ENCODE measurements around the gene NCF4. TPM values are rescaled to one million over a fixed set of nuclear protein-coding genes. Genes with fewer than 3 reads are reported as not detected.
A peak's percentile ranks its signal among the peaks of the same experiment; 100 is the strongest.

The NCF4 gene
- total RNA-seq, 1 donor from 2014 or later: not detected

DNA sequence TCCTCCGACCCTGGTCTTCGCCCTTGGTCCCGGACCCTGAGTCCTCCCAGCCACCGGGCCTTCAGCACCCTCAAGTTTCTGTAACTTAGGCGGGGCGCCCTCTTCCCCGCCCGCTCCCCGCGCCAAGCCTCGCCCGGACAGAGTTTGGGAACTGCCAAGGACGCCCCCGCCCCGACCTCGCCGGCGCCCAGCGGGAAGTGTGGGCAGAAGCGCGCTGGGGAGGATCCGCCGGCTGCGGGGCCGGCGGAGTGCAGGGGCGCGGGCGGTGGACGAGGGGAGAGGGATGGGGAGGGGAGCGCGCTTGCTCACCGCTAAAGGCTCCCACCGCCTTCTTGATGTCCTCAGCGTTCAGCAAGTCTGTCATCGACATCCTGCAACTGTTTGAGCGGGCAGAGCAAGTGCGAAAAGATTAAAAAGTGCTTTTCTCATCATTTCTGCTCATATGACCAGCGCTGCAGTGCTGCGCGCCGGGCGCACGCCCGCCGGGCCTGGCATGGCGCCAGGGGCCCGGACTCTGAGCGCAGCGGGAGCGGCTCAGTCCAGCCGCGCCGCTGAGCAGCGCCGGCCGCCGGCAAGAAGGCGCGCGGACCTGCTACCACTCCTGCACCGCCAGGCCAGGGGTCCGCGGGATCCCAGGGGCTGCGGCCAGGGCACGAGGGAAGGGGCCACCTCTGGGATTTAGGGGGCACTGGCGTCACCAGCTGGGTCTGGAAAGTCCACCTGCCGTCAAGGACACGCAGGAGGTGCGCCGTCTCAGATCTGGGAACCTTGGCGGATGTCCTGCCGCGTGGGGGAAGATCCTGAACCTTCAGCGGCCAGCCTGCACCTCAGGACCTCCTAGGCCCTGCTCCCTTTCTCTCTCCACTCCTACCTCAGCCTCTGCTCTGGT lies 43.9 kb upstream of the NCF4 start, which contains the start of gene PVALB:
Gene PVALB (minus strand): TSS at position 400 of the 889 bp plus-strand sequence. CDS start 30 bp downstream, at position 370.
- TF ChIP-seq, protein P1, sequence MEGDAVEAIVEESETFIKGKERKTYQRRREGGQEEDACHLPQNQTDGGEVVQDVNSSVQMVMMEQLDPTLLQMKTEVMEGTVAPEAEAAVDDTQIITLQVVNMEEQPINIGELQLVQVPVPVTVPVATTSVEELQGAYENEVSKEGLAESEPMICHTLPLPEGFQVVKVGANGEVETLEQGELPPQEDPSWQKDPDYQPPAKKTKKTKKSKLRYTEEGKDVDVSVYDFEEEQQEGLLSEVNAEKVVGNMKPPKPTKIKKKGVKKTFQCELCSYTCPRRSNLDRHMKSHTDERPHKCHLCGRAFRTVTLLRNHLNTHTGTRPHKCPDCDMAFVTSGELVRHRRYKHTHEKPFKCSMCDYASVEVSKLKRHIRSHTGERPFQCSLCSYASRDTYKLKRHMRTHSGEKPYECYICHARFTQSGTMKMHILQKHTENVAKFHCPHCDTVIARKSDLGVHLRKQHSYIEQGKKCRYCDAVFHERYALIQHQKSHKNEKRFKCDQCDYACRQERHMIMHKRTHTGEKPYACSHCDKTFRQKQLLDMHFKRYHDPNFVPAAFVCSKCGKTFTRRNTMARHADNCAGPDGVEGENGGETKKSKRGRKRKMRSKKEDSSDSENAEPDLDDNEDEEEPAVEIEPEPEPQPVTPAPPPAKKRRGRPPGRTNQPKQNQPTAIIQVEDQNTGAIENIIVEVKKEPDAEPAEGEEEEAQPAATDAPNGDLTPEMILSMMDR (IDR thresholded peaks at IDR 0.05; ENCODE audit: insufficient read depth, low read length, severe bottlenecking): no peak
- Histone ChIP-seq H3K36me3 (ENCODE audit: control insufficient read depth, insufficient read depth, low read length) (no peaks in the 10 kb centered on the region), H3K27me3 (ENCODE audit: control insufficient read depth, insufficient read depth, low read length) (peaks cover 36% of the 10 kb centered on the region), H3K4me3 (ENCODE audit: low read depth, low read length) (no peak within 1 kb of the TSS)
- DNase-seq (ENCODE audit: low read depth): no peak
- FAIRE-seq: no peak

DNA sequence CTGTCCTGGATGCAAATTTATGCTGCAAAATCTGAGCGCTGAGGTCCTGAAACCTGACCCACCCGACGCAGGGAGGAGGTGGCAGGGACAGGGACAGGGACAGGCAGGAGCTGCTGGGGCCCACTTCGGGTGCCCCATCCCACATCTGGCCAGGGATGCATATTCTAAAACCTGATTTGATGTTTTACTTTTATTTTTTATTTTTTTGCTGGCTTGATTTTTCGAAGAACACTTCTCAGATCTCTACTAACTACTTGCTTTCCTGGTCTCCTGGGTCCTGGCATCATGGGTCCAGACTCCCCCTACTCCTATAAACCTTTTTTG lies 43.3 kb upstream of the NCF4 start:
- DNase-seq (ENCODE audit: low read depth): no peak
- Histone ChIP-seq H3K36me3 (ENCODE audit: control insufficient read depth, insufficient read depth, low read length) (no peaks in the 10 kb centered on the region), H3K4me3 (ENCODE audit: low read depth, low read length) (no peak overlapping the region), H3K27me3 (ENCODE audit: control insufficient read depth, insufficient read depth, low read length) (peaks cover 36% of the 10 kb centered on the region)
- no peak for FAIRE-seq
- TF ChIP-seq, protein P1 (IDR thresholded peaks at IDR 0.05; ENCODE audit: insufficient read depth, low read length, severe bottlenecking): no peak

DNA sequence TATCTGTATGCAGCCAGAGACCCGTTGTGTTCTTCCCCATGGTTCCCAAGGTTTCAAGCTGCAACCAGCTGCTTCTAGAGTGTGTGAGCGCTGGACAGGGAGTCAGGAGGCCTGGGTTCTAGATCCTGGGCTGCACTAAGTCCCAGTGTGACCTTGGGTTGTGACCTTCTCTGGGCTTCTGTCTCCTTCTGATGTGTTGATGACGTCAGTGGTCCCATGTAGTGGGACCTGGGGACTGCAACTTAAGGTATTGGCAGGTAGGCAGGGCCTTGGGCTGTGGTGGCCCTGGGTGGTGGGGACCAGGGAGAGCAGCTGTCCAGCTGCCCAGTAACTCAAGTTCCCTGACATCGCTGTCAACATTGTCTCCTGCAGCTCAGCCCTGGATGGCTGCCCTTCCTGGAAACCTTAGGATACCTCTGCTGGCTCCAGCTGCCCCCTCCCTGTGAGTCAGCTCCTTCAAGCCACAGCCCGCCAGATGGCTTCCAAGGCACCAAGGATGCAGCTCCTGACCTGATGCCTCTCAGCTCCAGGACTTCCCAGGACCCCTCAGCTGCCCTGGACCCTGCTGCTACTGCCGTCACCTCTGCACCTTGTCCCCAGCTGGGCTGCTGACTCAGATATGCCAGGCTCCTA lies 42.7 kb upstream of the NCF4 start:
- no peak for FAIRE-seq
- TF ChIP-seq, protein P1 (IDR thresholded peaks at IDR 0.05; ENCODE audit: insufficient read depth, low read length, severe bottlenecking): no peak
- Histone ChIP-seq H3K27me3 (ENCODE audit: control insufficient read depth, insufficient read depth, low read length) (peaks cover 38% of the 10 kb centered on the region), H3K36me3 (ENCODE audit: control insufficient read depth, insufficient read depth, low read length) (no peaks in the 10 kb centered on the region), H3K4me3 (ENCODE audit: low read depth, low read length) (no peak overlapping the region)
- peak; percentile 26 for DNase-seq (ENCODE audit: low read depth)

DNA sequence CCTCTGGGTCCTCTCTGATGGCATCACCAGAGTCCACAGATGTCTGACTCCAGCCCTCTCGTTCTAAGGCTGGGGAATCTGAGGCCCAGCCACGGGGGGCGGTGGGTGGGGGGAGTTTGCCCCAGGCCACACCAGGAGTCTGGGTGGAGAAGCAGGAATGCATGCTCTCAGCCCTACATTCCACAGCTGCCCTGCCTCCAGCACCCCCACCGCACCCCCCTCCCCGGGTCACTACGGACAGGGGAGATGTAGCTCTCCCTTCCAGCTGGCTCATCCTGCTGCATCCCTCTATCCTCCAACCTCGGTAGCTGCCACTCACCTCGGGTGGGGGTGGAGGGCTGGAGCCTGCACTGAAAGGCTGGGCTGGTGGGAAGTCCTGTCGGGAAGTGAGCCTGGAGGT lies 41.7 kb upstream of the NCF4 start:
- FAIRE-seq: no peak
- no peak overlapping the region for H3K4me3 ChIP-seq (ENCODE audit: low read depth, low read length)
- TF ChIP-seq, protein P1 (IDR thresholded peaks at IDR 0.05; ENCODE audit: insufficient read depth, low read length, severe bottlenecking): no peak
- no peaks in the 10 kb centered on the region for H3K36me3 ChIP-seq (ENCODE audit: control insufficient read depth, insufficient read depth, low read length)
- no peak for DNase-seq (ENCODE audit: low read depth)
- H3K27me3 ChIP-seq (ENCODE audit: control insufficient read depth, insufficient read depth, low read length): peaks cover 33% of the 10 kb centered on the region

DNA sequence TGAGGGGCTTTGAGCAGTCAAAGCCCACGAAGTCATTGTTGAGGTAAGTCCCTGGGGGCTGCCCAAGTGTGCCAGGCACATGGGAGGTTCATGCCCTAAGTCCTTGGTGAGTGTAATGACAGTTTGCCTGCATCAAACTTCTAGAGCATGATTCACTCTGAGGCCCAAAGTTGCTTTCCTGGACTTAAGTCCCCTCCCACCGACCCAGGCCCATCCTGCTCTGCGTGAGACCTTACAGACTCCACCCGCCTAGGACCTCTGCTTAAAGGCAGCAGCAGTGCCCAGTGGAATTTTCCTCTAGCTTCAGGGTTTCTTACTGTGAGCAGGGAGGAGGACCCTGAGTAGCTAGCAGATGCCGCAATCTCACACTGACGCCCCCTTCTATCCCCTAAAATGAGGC lies 38.2 kb upstream of the NCF4 start:
- TF ChIP-seq, protein P1 (IDR thresholded peaks at IDR 0.05; ENCODE audit: insufficient read depth, low read length, severe bottlenecking): no peak
- FAIRE-seq: no peak
- peaks cover 11% of the 10 kb centered on the region for H3K27me3 ChIP-seq (ENCODE audit: control insufficient read depth, insufficient read depth, low read length)

More for the DNA sequence above, 38.2 kb upstream of the NCF4 start:
- Histone ChIP-seq H3K36me3 (ENCODE audit: control insufficient read depth, insufficient read depth, low read length) (no peaks in the 10 kb centered on the region), H3K4me3 (ENCODE audit: low read depth, low read length) (no peak overlapping the region)
- DNase-seq (ENCODE audit: low read depth): no peak
